Cerebellar nuclear complex (tissue), 1 donor: ENCODE measurements around the gene ZDHHC12.
A peak's percentile ranks its signal among the peaks of the same experiment; 100 is the strongest.

Experiments used
- DNase-seq, 2 experiments: peaks; one replicate each; lab custom pipeline; 2025; lab: John Stamatoyannopoulos, UW

Gene ZDHHC12

DNA sequence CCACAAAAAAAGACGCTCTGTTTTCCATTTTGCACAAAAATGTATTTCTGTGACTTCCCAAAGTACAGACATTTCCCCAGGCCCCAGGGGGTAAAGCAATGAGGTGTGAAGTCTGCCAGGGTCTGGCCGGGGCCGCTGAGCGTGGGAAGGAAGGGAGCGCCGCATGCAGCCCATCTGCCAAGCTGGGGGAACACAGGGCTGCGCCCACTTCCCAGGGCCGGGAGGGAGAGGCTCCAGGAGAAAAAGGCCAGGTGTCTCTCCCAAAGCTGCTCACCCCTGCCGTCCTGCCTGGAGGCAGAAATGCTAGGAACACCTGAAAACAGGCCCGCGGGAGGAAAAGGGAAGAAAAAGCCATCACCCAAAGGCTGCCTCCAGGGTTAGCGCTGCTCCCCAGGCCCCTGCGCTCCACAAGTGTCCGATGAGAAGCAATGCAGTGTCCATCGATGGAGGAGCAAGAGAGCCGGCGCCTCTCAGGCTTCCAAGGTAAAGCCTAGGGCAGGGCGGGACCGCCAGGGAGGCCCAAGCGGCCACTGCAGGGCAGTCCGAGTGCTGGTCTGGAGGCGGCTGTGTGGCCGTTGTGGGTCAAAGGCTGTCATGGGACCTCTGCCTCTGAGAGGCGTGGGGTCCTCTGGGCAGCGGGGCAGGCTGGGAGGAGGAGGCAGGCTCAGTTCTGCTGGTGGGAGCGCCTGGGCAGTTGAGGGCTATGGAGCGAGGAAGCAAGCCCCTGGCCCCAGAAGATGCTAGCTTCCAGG lies 6.0 kb upstream of the ZDHHC12 start:
- no peak for DNase-seq

GRCh38 chr9:128729302-128729701 lies 5.4 kb upstream of the ZDHHC12 start:
- no peak for DNase-seq

GRCh38 chr9:128728298-128728697 lies 4.4 kb upstream of the ZDHHC12 start:
- DNase-seq = no peak

DNA sequence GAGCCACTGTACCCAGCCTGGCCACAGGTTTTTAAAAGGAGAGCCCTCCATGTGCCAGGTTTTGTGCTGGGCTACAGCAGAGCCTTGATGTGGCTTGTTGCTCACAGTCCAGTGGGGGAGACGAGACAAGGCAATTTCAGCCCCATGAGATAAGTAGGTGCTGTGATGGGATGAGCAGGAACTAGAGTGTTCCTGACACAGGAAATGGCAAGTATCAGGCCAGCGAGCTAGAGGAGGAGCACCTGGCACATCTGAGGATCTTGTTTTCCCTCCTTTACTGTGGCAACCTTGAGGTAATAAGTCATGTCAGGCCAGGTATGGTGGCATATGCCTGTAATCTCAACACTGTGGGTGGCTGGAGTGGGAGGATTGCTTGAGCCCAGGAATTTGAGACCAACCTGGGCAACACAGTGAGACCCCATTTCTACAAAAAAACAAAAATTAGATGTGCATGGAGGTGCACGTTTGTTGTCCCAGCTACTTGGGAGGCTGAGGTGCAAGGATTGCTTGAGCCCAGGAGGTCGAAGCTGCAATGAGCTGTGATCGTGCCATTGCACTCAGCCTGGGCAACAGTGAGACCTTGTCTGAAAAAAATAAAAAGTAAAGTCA lies 3.8 kb upstream of the ZDHHC12 start:
- DNase-seq = no peak

- peak; percentile 79 to 87 for DNase-seq
Observed at GRCh38 chr9:128724744-128725211, 851 bp upstream of the ZDHHC12 start.

DNA sequence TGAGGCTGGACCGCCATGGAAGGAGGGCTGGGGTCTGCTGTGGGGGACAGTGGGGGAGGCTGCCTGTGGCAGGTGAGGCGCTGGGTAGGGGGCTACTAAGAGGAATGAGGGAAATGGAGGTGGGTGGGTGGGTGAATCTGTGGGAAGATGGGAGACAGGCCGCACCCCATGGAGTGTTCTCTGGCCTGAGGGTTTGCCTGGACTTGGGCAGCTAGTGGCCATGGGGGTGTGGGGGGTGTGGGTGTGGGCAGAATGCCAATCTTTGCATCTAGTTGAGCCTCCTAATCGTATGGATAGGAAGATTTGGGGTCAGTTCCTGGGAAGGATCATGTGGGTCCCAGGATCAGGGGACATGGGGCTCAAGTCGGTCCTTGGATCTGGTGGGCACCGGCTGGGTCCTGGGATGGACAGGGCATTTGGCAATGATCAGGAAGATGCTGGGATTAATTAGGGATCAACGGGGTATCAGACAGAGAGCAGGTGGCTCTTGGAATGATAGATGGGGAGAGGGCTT lies 518 bp downstream of the ZDHHC12 start:
- DNase-seq = no peak

DNA sequence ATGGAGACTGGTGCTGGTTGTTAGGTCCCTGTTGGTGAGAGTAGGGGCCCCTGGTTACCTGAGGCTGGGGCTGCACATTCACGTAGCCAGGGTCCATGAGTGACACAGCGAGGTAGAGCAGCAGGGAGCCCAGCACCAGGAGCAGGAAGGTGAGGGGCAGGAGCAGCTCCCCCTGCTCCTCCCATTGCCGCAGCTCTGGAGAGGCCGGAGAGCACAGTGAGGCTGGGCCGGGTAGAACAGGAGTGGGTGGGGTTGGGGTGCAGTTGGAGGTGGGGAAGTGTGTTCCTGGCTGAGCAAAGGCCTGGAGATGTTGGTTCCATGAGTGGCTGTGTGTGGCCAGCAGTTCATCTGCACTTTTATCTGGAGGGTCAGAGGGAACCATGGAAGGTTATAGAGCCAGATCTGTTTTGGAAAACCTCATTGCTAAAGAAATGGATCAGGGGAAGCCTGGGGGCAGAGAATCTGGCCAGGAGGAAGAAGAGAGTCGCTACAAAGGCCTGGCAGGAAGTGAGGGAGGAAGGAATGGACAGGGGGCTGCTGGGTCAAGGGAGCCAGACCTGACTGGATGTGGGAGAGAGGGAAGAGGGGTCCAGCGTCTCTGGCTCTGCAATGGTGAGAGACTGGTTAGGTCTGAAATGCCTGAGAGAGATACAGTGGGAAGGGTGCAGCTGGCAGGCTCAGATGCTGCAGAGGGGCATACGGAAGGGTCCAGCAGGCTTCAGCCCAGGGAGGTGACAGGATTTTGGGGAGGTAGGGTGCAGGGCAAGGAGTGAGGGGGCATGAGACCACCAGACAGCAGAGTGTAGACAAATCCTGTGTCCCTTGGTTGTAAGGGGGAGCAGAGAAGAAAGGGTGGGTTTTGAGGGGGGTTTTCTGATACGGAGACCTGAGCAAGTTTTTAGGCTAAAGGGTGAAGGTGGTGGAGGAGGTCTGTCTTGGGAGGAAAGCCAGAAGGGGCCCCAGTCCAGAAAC lies 1.3 kb downstream of the ZDHHC12 start:
- no peak for DNase-seq

- DNase-seq = no peak
Observed at GRCh38 chr9:128721487-128722010, 2.4 kb downstream of the ZDHHC12 start.

DNA sequence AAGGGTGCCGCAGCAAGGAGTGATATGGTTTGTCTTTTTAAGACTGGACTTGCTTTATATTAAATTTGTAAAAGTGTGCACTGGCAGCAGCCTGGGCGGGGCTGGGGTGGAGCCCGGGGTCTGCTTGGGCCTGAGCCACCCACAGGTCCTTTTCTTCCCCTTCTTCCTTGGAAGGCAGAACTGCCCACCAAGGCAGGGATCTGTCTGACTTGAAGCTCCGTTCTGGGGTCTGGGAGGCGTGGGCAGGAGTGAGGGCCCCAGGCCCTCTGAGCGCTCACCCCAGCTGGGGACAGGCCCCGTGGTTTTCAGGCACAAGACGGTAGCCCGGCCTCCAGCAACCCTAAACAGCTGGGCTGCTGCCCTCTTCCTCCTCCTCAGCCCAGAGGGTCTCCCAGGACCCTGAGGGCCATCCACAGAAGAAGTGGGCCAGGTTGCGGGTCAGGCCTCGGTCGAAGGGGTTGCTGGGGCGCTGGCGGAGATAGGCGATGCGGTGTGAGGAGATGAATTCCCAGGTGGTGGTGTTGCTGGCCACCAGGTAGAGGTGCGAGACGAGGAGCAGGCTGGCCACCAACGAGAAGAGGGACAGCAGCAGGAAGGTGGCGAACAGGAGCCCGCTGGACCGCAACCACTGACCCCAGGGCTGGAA lies 3.0 kb downstream of the ZDHHC12 start:
- no peak for DNase-seq

DNA sequence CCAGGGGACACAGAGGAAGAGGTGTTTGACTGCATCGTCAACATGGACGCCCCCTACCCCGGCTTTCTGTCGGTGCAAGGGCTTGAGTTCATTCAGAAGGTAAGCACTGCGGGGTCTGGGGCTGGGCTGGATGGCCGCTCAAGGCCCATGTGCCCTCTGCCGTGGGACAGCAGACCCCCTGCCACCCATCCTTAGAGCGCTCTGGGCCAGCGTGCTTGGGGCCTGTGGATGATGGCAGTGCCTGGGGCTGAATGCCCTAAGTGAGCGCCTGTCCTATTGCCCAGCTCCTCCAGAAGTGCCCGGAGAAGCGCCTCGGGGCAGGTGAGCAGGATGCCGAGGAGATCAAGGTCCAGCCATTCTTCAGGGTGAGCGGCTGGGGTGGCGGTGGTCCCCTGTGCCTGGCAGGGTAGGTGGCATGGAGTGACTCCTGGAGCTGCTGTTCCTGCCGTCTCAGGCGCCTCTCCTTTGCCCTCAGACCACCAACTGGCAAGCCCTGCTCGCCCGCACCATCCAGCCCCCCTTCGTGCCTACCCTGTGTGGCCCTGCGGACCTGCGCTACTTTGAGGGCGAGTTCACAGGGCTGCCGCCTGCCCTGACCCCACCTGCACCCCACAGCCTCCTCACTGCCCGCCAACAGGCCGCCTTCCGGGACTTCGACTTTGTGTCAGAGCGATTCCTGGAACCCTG lies 3.9 kb downstream of the ZDHHC12 start:
- DNase-seq = no peak

GRCh38 chr9:128718475-128718874 lies 5.5 kb downstream of the ZDHHC12 start:
- DNase-seq = no peak

DNA sequence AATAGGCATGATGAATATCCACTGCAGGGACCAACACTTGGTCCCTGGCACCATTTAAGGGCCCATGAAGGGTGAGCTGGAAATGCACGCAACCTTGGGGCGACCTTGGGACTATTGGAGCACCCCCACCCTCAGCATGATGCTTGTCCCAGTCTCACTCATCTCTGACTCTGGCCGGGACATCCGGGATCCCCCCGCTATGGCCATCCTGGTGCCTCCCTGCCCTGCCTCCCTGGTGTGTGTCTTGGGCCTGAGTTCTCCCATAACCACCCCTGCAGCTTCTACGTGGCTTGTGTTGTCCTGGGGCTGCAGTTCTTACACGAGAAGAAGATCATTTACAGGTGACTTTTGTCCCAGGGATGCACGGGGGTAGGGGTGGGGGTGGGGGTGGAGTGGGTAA lies 5.9 kb downstream of the ZDHHC12 start:
- no peak for DNase-seq

- no peak for DNase-seq
Observed at GRCh38 chr9:128716581-128717254, 7.2 kb downstream of the ZDHHC12 start.

DNA sequence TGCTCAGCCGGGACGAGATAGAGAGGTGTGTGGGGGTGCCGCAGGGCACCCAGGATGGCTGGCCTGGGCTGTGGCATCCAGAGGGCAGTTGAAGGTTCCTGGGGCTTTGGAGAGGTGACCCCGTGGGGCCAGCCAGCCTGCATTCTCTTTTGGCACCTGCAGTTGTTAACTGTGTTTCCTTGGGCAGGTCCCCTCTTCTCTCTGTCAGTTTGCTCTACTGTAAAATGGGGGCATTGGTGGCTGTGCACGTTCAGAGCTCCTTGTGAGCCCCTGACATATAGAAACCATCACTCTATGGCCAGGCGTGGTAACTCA lies 8.5 kb downstream of the ZDHHC12 start:
- DNase-seq = no peak

GRCh38 chr9:128714586-128715435 lies 9.1 kb downstream of the ZDHHC12 start:
- DNase-seq = no peak

GRCh38 chr9:128713941-128714573 lies 9.9 kb downstream of the ZDHHC12 start:
- no peak for DNase-seq

GRCh38 chr9:128713411-128713780 lies 10.5 kb downstream of the ZDHHC12 start:
- no peak for DNase-seq

GRCh38 chr9:128712451-128713410 lies 11.2 kb downstream of the ZDHHC12 start:
- DNase-seq = no peak
